NOMO-1 treated with dmso at 0.1 percent for 144 hours (cell line): ENCODE data around the gene CAPN9.
"Not testable (repeated sequence)": the region's sequence is repeated elsewhere in the genome, so short reads cannot be mapped to it uniquely, and the experiment has no call there.

Source experiments
- DNase-seq: peaks from one replicate; lab custom pipeline; 2025; ENCODE audit not compliant: unreplicated experiment; lab: John Stamatoyannopoulos, UW

Gene CAPN9

GRCh38 chr1:230747127-230747730, at the start of gene CAPN9:
TSS of gene CAPN9 (plus strand) at chr1:230747388. CDS start at chr1:230747497, 109 bp downstream.
- no peak for DNase-seq

- no peak for DNase-seq
These were observed 49.1 kb upstream of the CAPN9 start for GRCh38 chr1:230698130-230698529.

GRCh38 chr1:230698964-230699363, 48.2 kb upstream of the CAPN9 start:
- DNase-seq, result not testable (repeated sequence)

GRCh38 chr1:230699716-230700115, 47.5 kb upstream of the CAPN9 start:
- no peak for DNase-seq

GRCh38 chr1:230700132-230700531, 47.1 kb upstream of the CAPN9 start:
- no peak for DNase-seq

- DNase-seq, result no peak
These were observed 45.8 kb upstream of the CAPN9 start for GRCh38 chr1:230701434-230701833.

- DNase-seq, result no peak
These were observed 45.1 kb upstream of the CAPN9 start for GRCh38 chr1:230701895-230702768.

GRCh38 chr1:230702934-230703678, 44.1 kb upstream of the CAPN9 start:
- DNase-seq, result no peak

GRCh38 chr1:230703679-230704385, 43.4 kb upstream of the CAPN9 start:
- no peak for DNase-seq

- DNase-seq, result no peak
These were observed 42.4 kb upstream of the CAPN9 start for GRCh38 chr1:230704830-230705229.

GRCh38 chr1:230705289-230706019, 41.7 kb upstream of the CAPN9 start:
- DNase-seq, result no peak

- DNase-seq, result no peak
These were observed 41.0 kb upstream of the CAPN9 start for GRCh38 chr1:230706020-230706699.

- DNase-seq, result no peak
These were observed 40.1 kb upstream of the CAPN9 start for GRCh38 chr1:230706887-230707731.

GRCh38 chr1:230707732-230708630, 39.2 kb upstream of the CAPN9 start:
- DNase-seq, result no peak

- DNase-seq, result peak; percentile 45
These were observed 38.3 kb upstream of the CAPN9 start for GRCh38 chr1:230708631-230709580.

GRCh38 chr1:230709619-230710542, 37.3 kb upstream of the CAPN9 start:
- DNase-seq, result no peak
